ENCODE results near the gene PPM1B. TPM values are rescaled to one million over a fixed set of nuclear protein-coding genes. Genes with fewer than 3 reads are reported as not detected.

PPM1B gene
- total and polyA plus RNA-seq, 2 donors (not counting 3 experiments of a cell fraction or from before 2014, with no cell fraction given), result 8.0 to 24.1 TPM

- TF ChIP-seq CTCF (IDR thresholded peaks at IDR 0.05; ENCODE audit: extremely low read depth in 1 of 2, insufficient read depth in 1 of 2, low read depth in 1 of 2, low read length in 2 of 2) (no peak), MAX (IDR thresholded peaks at IDR 0.05; ENCODE audit: insufficient read depth, insufficient read length) (no peak), POLR2A (IDR thresholded peaks at IDR 0.05; ENCODE audit: low read depth, low read length) (no peak), POLR2AphosphoS5 (IDR thresholded peaks at IDR 0.05; ENCODE audit: insufficient read depth, low read depth, low read length) (no peak), JUN (IDR thresholded peaks at IDR 0.05; ENCODE audit: borderline replicate concordance, insufficient read depth, insufficient read length, low read depth) (no peak), FOS (IDR thresholded peaks at IDR 0.05; ENCODE audit: borderline replicate concordance, insufficient read depth, low read length) (no peak), MYC (IDR thresholded peaks at IDR 0.05; ENCODE audit: low read depth, low read length) (no peak), EZH2 (IDR thresholded peaks at IDR 0.05; ENCODE audit: borderline replicate concordance, low read depth, low read length, severe bottlenecking) (no peak), GATA2 (IDR thresholded peaks at IDR 0.05; ENCODE audit: insufficient read depth, insufficient read length, low read depth, low read length) (no peak)
- H3K4me1 ChIP-seq (ENCODE audit: control insufficient read depth, extremely low read depth, insufficient read depth, low read length), result no peaks in the 10 kb centered on the region
- dilution Hi-C loops (cut with MboI; ENCODE audit: extremely low pct_ligation_motif_present, low sequenced_read_pairs) (no loop called here), intact Hi-C loops (cut with micrococcal nuclease) (no loop called here)
- no peak overlapping the region for H3K9ac ChIP-seq (replicated peaks; ENCODE audit: extremely low read depth, insufficient read depth, low read length)
- CTCF ChIA-PET, result no interaction called here
- H2AFZ ChIP-seq (ENCODE audit: low read depth, low read length), result no peak overlapping the region
- H3K79me2 ChIP-seq (ENCODE audit: control insufficient read depth, insufficient read depth, low read length), result no peaks in the 10 kb centered on the region
- H3K4me2 ChIP-seq (ENCODE audit: insufficient read depth, low read length), result no peak overlapping the region
- FAIRE-seq (no peak), DNase-seq (ENCODE audit: low read depth, low spot score) (no peak)
- POLR2A ChIA-PET, result interaction anchor here (0.7 kb wide), 1 partner anchor 101 kb away, joined by 6 read pairs; no protein-coding TSS in a partner anchor
- H3K27ac ChIP-seq (ENCODE audit: insufficient read depth, low read depth, low read length), result no peak overlapping the region
- no TSS peak for BruUV-seq (replicated peaks)
- H3K27me3 ChIP-seq (ENCODE audit: control insufficient read depth in 2 of 2, insufficient read depth in 2 of 2, low read length in 2 of 2), result peaks cover 4 to 7% of the 10 kb centered on the region in 2 experiments
- no peaks in the 10 kb centered on the region for H3K9me3 ChIP-seq (replicated peaks; ENCODE audit: control insufficient read depth, insufficient read depth, low read length)
- H3K9me1 ChIP-seq (replicated peaks; ENCODE audit: control insufficient read depth, extremely low read depth, insufficient read depth, low read length), result no peaks in the 10 kb centered on the region
- no peaks in the 10 kb centered on the region for H3K36me3 ChIP-seq (ENCODE audit: control insufficient read depth in 2 of 2, extremely low read depth in 1 of 2, insufficient read depth in 2 of 2, low read length in 2 of 2)
- H3K4me3 ChIP-seq (replicated peaks in 1 of 3; ENCODE audit: insufficient read depth in 1 of 3, low read depth in 1 of 3, low read length in 3 of 3), result no peak overlapping the region
- no peaks in the 10 kb centered on the region for H4K20me1 ChIP-seq (replicated peaks; ENCODE audit: control insufficient read depth, extremely low read depth, insufficient read depth, low read length)
Measured at GRCh38 chr2:44139741-44140140, 28.9 kb upstream of the PPM1B start.

All from endothelial cell of umbilical vein (primary cell).